ENCODE data around the gene HEATR5B.
"Not testable (repeated sequence)": the region's sequence is repeated elsewhere in the genome, so short reads cannot be mapped to it uniquely, and the experiment has no call there.

Gene HEATR5B

DNA sequence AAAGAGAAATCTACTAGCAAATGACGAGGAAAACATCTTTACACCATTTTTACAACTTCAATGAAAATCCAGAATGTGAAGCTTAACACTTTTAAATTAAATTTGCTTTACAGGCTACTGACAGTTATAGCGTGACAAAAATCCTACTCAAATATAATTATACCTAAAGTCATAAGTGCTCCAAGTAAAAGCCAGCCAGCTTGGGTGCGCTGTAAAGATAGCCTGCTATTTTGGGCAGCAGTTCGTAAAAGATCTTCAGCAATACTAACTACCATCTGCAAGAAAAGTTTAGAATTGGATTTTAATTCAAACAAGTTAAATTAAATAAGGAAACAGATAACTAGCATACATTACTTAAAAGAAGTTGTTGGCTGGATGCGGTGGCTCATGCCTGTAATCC lies 22.4 kb downstream of the HEATR5B start:
- DNase-seq (ENCODE audit: low spot score): no peak

DNA sequence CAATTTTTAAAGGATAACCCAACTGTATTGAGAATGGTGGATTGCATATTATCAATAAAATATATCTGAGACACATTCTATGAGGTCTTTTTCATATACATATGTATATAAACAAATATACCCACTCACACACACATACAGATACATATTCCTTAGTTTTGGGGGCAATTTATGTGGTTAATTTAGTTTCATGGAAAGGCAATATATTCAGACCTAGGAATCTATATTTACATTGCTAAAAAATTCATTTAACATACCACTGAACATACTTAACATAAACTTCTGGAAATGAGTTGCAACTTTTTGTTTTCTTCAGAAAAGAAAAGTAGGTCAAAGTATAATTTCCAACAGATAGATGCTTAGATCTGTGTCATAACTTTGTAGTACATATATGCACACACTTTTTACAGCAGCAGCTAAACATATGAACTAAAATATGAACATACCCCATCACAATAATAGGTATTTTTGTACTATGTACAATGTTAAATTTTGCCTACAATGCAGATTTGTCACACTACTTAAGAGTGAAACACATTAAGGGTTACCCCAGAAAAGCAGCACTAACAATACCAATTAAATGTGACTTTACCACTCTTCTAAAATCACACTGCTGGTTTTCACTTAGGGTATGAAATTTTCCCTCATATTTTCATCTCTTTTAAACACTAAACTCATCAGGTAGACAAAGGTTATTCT lies 23.0 kb downstream of the HEATR5B start:
- no peak for DNase-seq (ENCODE audit: low spot score)

DNA sequence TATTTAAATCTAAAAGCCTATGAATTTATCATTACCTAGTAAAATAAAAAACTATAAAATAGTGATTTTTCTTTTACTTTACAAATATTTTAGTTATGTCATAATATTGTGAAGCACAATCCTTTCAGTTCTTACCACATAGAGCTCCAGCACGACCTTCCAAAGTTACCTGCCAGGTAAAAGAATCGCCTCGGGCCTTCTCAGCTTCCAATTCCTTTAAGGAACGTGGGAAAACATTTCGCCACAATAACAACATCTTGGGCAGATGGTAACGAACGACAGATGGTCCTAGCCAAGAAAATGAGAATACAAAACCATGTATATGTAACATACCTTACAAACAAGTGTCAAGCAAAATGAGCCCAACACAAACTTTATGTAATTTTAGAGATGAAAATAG lies 23.7 kb downstream of the HEATR5B start:
- no peak for DNase-seq (ENCODE audit: low spot score)

DNA sequence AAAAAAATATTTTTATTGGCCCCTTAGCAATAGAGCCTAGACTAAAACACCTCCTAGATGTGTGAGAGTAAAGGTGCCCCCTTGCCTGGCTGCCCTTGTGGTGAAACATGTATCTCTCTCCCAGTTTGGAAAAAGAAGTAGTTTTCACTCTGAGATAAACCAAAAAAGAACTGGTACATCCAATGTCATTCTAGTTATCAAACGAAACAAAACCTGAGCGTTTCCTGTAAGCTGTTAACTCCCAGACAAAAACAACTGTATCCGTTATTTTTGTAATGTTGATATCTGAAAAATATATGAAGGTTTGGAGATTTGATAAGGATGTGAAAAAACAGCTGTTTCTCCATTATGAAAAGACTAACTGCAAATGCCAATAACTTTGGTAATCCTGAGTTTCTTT lies 24.3 kb downstream of the HEATR5B start:
- no peak for DNase-seq (ENCODE audit: low spot score)

DNA sequence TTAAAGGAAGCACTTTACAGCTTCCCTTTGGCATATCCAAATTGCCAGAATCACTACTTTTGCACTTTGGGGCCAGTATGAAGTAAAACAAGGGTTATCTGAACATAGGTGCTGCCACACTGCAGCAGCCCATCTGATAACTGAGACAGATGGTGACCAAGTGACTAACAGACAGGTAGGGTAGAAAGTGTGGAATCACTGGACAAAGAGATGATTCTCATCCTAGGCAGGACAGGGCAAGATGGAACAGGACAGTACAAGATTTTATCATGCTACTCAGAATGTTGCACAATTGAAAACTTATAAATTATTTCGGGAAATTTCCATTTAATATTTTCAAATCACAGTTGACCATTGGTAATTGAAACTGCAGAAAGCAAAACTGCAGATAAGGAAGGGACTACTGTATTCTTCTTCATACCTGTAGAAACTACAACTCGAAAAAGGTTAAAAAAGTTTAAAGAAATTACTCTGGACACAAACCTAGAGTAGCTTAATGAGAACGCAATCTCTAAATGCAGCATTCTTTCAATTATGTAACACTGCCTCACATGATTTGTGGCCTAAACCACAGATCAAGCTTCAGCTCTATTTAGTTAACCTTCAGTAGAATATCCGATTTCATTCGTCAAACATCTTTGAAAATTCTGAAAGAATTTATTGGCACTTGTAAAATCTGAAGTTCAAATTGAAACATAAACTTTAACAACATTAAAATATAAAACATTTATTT lies 31.4 kb downstream of the HEATR5B start:
- no peak for DNase-seq (ENCODE audit: low spot score)

DNA sequence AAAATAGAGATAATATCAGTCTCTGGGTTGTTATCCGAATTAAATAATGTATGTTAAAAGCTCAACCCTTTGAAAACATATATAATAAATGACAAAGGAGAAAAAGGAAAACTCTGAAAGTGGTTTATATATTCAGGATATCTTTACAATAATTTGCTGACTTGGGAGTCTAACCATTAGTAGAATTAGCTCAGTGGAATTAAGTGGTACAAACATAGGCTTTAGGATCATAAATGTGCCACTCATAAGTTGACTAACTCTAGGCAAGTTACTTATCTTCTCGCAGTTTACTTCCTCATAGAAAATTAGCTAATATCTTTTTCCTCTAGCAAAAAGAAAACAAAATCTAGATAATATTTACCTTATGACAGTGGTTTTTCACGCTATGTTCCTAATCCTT lies 44.6 kb downstream of the HEATR5B start:
- DNase-seq (ENCODE audit: low spot score): no peak

DNA sequence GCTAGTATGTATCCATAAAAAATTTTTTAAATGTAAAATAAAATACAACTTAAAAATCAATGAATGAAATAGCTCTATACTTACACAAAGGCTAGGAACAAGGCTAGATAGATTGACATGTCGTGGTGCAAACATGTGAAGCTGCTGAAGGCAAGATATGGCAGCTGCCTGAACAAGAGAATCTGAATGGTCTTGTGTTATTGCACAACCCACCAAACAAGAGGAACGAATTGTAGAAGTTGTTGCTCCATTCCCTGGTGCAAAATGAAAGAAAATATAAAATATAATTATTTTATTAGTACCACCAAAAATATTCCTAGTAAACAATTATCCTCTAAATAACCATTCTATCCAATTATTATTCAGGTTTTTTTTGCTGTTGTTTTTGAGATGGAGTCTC lies 46.4 kb downstream of the HEATR5B start:
- no peak for DNase-seq (ENCODE audit: low spot score)

DNA sequence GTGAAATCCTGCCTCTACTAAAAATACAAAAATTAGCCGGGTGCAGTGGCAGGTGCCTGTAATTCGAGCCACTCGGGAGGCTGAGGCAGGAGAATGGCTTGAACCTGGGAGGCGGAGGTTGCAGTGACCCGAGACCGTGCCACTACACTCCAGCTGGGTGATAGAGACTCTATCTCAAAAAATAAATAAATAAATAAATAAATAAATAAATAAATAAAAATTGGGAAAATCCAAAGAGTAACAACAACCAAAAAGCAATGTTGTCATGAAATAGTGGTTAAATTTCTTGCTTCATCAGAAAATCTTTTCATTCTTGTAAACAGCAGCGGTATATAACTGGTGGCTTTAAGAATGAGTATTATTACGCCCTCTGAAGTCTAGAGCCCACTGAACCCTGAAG lies 54.4 kb downstream of the HEATR5B start:
- no peak for DNase-seq (ENCODE audit: low spot score)

DNA sequence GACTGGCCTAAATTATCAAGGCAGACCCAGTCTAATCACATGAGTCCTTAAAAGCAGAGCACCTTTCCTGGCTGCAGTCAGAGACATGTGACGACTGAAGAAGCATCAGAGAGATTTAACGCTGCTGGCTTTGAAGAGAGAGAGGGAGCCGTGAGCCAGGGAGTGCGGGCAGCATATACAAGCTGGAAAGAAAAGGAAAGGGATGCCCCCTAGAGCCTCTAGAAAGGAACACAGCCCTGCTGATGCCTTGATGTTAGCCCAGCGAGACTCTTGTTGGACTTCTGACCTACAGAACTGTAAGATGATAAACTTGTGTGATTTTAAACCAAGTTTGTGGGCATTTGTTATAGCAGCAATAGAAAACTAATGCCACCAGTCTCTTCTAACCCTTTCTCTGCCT lies 58.1 kb downstream of the HEATR5B start:
- no peak for DNase-seq (ENCODE audit: low spot score)

DNA sequence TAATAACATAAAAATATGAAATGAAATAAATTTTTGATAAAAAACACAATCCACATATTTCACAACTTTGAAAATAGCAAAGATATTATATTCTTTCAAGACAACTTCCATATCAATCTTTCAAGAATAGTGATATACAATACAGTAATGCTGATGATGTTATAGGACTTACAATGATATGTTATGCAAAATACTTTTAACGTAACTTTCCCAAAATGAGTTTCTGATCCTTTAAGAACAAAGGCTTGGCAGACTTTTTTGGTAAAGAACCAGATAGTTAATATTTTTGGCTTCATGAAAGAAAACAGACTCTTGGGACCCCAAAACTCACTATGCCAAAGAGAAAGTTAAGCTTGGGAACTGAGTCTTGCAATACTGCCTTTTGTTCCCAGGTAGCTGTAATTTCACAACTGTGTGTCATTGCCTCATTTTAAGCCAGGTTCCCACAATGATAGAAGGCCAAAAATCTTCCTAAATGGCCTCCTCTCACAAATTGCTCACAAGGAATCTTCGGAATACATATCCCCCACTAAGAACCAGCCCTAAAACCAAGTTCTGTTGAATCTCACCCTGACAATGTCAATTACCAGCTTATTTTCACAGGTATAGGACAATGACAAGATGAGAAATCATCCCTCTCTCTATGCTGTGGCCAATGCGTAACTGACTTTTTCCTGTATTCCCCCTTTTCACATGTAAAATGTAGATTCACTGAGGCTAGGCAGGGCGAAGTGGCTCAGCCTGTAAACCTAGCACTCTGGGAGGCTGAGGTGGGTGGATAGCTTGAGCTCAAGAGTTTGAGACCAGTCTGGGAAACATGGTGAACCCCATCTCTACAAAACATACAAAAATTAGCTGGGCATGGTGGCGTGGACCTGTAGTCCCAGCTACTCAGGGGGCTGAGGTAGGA lies 63.0 kb downstream of the HEATR5B start:
- no peak for DNase-seq (ENCODE audit: low spot score)

DNA sequence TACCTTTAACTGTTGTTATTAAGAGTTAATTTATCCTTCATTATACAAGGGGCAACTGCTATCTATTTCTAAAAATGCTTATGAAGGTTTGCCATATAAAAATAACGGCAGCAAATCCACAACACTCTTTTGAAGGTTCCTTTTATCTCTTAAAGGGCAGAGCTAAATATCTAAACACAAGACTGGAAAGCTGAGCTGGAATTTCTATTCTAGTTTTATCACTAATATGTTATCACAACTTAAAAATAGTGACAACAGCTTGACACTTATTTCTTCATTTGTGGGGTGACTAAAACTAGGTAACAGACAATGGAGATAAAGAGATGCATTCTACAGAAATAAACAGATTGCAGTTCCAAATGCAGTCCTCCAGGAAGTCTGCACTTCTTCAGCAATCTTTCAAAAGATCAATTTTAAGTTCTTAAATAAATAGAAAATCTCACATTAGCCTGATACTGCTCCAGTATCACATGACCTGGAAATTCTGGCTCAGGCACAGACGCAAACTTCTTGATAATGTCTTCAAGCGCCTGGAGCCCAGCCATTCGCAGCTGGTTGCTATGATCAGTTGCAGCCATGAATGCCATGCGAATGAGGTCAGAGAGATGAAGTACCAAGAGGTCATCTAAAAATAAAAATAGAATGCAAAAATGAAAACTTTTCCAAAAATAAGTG lies 63.8 kb downstream of the HEATR5B start:
- no peak for DNase-seq (ENCODE audit: low spot score)

DNA sequence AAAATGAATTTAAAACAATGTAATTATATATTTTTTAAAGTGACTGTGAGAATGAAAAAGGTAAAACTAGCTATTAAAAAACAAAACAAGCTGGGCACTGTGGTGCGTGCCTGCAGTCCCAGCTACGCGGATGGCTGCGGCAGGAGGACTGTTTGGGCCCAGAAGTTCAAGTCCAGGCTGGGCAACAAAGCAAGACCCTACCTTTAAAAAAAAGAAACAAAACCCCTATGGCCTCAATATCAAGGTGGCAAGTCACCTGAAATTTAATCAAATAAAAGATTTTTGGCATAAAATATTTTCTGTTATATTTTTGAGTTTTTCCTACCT lies 70.9 kb downstream of the HEATR5B start:
- DNase-seq (ENCODE audit: low spot score): no peak

DNA sequence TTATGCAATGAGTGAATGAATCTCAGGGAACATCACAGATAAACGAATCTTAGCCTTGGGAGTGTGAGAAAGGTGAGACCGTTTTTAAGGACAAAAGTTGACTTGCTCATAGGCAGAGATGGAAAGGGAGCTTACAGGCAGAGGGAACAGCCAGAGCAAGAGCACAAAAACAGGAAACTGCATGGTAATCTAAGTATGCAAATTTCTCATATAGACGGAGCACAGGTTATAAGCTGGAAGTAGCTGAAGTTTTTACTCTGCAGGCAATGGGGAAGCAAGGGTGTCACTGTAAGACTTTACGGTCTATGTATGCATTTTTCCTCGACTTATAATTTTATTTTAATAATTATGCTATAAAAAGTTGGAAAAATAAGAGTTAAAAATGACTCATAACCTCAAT lies 73.0 kb downstream of the HEATR5B start:
- no peak for DNase-seq (ENCODE audit: low spot score)

DNA sequence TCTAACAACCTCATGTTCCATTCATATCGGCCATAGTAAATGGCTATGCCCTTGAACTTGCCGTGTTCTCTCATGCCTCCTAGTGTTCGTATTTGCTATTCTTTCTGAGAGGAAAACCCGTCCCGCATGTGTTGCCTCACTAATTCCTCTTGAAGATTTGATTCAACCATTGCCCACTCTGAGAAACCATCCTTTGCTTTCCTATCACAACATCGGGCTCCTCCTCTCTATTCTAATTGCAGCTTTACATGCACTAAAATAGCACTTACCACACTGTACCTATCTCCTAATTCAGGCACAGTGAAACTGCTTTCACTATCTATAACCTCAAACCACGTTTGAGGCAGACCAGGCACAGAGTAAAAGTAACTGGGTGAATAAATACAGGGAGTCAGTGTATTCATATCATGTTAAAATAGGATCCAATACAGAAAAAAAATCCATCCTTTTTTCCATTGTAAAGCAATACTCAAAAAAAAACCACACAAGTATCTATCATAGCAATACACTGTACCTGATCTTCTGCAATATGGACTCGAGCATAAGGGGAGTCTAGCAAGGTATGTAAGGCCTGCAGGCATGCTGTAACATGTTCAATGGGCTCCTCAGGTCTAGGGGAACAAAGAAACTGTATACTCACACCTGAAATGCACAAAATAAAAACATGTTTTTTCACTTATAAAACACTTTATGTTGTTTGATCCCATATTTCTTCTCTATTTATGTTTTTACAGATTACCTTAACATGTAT lies 78.9 kb downstream of the HEATR5B start:
- DNase-seq (ENCODE audit: low spot score): no peak

DNA sequence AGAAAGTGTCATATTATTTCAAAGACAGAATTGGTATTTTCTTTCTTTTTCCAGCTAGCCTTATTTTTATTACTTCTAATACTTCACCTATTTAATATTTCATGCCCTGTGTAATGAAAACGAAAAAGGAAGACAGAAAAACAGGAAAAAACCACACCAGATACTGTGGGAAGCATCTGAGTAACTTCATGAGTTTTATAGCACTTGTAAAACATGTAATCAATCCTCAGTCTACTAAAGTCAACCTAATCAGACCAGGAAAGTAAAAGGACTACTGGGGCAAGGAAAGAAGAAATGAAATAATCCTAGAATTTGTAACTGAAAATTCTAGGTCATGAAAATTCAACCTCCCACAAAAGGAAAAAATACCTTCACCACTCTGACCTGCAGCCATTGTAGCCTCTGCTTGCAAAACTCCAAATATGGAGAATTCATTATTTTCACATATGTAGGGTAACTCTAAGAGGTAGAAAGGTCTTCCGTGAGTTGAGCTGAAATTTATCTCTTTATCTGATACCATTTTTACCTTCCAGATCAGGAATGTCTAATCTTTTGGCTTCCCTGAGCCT lies 83.1 kb downstream of the HEATR5B start:
- no peak for DNase-seq (ENCODE audit: low spot score)

DNA sequence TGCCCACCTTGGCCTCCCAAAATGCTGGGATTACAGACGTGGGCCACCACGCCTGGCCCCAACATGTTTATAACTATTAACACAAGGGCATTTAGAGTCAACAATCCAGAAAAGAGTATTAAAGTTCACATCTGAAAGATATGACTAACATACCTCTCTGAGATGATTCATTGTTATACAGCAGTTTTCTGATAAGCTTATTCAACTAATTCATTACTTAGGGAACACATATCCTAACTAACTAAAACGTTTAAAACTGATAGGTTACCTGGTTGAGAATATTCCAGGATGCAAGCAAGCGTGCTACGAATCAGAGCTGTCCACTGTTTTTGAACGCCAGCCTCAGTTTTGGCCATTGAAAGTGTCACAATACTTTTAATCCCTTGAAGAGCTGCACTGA lies 83.9 kb downstream of the HEATR5B start:
- no peak for DNase-seq (ENCODE audit: low spot score)

DNA sequence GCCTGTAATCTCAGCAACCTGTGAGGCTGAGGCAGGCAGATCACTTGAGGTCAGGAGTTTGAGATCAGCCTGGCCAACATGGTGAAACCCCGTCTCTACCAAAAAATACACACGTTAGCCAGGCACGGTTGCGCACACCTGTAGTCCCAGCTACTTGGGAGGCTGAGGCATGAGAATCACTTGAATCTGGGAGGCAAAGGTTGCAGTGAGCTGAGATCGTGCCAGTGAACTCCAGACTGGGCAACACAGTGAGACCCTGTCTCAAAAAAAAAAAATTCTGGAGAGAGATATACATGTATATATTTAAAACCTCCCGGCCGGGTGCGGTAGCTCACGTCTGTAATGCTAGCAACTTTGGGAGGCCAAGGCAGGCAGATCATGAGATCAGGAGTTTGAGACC lies 84.8 kb downstream of the HEATR5B start:
- DNase-seq (ENCODE audit: low spot score): not testable (repeated sequence)

DNA sequence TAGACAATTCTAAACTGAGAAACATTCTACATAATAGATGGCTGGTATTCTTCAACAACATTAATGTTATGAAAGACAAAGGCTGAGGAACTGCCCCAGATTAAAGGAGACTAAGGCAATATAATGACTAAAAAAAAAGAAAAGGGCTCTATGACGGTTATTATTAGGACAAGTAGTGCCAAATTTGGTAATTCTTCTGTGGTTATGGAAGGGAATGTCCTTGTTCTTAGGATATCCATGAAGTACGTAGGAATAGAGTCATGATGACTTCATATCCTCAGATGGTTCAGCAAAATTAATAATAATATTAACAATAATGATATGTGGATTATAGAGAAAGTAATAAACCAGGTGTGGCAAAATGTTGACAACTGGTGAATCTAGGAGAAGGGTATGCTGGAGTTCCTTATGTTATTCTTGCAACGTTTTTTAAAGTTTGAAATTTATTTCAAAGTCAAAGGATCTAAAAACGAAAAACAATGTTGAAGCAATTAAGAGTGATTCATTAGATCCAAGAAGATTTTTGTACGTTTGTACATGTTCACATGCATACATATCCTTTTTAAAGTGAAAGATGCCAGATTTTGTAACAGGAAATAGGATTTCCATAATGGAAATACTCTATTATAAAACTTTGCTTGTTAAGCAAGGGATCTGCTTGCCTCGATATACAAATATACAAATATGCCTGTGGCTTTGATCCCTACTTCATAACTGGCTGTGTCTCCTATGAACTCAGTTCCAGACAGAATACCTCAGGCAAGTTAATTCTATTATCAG lies 90.1 kb downstream of the HEATR5B start:
- DNase-seq (ENCODE audit: low spot score): no peak

DNA sequence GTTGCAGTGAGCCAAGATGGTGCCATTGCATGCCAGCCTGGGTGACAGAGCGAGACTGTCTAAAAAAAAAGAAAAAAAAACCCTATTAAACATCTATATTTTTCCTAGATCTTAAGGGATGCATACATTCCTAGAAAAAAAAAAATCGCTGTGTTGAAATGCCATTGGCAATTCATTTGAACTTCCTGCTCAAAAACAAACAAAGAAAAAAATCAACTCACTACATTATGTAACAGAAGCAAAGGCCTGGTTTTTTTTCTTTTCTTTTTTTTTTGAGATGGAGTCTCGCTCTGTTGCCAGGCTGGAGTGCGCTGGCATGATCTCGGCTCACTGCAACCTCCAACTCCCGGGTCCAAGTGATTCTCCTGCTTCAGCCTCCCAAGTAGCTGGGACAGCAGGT lies 96.2 kb downstream of the HEATR5B start:
- DNase-seq (ENCODE audit: low spot score): no peak

DNA sequence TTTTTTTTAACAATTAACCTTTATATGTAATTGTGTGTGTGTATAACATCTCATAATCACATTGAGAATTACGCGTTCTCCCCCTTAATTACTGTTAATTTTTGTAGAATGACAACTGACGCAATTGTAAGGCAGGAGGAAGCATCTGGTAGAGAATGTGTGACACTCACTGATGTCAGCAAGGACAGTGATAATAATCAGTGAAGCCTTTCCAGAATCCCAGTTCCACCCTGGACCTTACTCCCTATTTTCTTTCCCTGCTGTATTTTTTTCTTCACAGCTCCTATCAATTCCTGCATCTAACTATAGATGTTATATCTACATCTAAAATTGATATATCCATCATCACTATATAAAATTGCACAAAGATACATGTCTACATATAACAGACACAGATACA lies 101.7 kb downstream of the HEATR5B start:
- DNase-seq (ENCODE audit: low spot score): no peak

DNA sequence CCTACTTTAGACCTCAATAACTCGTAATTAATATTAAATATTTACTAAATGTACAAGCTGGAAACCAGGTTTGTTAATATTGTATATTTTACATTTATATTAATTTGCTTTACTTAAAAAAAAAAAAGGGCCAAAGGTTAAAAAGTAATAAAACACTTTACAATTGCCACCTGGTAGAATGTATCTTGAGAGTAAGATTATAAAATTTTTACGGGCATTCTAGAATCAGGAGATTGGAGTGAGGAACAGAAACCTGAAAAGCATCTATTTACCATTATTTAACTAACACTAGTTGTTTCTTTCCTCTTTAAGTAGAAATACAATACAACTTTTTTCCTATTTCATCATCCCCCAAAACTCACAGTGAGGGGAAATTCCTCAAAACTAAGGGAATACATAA lies 102.3 kb downstream of the HEATR5B start:
- no peak for DNase-seq (ENCODE audit: low spot score)

All from Ammon's horn (tissue), 1 donor.